Measurements from ENCODE around the gene TPSAB1.
A peak's percentile ranks its signal among the peaks of the same experiment; 100 is the strongest.

TPSAB1 gene

DNA sequence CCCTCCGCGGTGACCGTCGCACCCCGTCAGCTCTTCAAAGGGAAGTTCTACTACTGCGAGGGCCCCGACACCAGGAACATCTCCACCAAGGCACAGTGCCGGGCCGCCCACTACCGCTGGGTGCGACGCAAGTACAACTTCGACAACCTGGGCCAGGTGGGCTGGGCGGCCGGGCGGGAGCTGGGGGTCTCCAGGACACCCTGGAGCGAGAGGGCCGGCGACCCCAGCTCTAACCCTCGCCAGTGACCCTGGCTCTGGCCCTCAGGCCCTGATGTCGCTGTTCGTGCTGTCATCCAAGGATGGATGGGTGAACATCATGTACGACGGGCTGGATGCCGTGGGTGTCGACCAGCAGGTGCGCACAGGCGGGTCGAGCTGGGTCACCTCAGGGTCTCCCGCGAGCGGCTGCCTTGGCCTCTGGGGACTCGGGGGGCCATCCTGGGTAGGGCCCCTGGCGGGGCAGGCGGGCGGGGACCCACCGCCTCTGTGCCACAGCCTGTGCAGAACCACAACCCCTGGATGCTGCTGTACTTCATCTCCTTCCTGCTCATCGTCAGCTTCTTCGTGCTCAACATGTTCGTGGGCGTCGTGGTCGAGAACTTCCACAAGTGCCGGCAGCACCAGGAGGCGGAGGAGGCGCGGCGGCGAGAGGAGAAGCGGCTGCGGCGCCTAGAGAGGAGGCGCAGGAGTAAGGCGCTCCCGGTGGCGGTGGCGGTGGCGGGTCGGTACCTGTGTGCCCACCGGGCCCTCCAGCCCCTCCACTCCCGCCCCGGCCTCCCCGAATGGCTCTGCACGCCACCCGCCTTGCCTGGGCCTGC, 28.8 kb upstream of the TPSAB1 start:
- no peak for DNase-seq

DNA sequence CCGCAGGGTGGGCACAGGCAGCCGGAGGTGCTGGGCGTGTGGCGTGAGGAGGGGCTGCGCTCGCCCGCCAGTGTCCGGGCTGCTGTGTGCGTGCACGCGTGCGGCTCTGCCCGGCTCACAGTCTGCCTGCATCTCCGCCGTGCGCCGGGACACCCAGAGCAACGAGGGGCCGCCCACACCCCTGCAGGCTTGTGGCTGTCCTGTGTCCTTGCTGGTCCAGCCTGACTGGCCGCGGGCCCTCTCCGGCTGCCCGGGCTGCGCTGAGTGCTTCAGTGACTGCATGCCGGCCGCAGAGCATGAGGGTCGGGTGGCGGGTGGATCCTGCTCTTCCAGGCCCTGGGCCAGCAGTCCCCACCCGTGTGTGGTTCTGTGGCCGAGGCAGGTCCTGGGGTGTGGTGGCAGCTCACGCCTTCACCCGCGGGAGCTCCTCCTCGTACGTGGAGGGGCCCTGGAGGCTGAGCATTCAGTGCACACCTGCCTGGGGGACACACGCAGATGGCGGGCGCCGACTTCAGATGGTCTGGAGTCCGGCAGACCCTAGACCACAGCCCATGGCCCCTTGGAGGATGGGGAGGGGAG, 27.8 kb upstream of the TPSAB1 start:
- no peak for DNase-seq

DNA sequence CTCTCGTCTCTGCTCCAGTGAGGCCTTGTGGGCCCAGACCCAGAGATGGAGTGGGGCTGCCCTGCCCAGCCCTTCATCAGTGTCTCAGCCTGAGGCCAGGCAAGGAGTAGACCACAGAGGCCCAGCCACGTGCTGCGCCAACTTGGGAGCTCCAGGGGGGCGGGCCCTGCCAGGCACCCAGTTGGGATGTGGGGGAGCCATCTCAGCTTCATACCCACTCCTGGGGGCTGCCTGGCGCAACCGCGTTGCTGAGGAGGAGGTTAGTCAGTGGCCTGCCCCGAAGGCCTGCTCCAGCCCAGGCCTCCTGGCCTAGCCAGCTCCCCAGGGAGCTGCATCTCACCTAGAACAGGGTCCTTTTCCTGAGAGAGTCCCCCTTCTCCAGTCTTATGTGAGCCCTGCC, 27.3 kb upstream of the TPSAB1 start:
- no peak for DNase-seq

DNA sequence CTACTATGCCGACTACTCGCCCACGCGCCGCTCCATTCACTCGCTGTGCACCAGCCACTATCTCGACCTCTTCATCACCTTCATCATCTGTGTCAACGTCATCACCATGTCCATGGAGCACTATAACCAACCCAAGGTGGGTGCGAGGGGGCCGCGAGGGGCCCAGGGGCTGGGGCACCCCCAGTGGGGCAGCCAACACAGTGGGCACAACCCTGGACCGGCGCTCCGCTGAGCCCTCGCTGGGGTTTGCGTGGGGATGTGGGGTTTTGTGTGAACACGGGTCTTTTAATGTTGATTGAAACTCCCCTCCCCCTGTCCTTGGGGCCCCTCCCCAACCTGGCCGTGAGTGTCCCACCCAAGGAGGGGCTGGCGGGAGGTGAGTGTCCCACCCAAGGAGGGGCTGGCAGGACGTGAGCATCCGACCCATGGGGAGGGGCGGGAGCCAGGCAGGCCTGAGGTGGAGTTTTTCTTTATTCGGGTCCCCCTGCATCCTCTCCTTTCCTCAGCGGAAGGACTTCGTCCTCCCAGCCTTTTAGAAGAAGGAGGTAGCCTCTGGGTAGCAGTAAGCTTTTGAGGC, 26.6 kb upstream of the TPSAB1 start:
- DNase-seq: no peak

DNA sequence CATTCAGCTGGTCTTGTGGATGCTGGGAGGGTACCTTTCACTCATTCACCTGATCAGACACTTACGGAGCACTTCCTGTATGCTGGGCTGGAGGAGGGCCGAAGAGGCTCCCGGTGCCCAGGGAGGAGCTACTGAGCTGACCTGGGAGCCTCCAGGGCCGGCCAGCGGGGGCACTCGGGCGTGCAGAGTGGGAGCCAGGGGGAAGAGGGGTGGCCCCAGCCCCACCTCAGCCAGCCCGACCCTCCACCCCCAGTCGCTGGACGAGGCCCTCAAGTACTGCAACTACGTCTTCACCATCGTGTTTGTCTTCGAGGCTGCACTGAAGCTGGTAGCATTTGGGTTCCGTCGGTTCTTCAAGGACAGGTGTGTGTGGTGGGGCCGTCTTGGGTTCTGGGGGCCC, 25.8 kb upstream of the TPSAB1 start:
- DNase-seq: no peak

DNA sequence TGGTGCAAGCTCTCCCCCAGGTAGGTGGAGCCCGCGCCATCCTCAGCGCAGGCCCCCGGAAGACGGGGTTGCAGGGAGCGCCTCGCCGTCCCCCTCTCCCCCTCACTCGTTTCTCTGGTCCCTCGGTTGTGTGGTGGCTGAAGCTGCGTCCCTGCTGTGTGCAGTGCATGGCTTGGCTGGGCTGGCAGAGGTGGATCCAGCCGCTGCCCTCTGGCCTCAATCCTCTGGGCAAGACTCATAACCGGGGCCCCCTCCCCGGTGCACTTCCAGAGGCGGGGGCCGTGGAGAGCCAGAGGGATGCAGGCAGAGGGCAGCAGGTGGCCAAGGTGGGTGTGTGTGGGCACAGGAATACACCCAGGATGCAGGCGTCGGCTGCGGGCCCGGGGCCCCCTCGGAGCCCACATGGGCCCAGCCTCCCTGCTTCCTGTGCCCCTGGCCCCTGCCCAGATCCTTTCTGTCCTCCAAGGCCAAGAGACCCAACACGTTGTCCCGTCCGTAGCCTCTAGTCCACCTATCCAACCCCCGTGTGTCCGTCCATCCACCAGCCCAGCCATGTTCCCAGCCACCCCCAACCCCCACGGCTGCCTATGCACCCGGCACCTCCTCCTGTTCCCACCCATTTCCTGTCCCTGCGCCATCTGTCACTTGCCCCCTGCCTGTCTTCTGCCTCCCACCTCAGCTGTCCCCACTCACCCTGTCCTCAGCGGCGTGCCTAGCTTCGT, 24.8 kb upstream of the TPSAB1 start:
- DNase-seq: no peak

DNA sequence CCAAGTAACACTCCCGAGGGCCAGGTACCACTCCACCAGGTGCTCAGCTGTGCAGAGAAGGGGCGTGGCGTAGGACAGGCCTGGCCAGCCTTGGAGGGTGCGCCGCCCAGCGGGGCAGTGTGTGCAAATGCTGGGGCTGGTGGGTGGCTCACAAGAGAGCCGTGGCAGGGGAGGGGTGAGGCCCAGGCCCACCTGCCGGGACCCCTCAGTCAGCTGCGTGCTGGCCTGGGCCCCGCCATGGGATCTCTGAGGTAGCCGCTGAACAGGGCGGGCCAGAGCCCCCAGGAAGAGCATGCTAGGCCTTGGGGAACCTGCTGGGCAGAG, 24.2 kb upstream of the TPSAB1 start:
- no peak for DNase-seq

DNA sequence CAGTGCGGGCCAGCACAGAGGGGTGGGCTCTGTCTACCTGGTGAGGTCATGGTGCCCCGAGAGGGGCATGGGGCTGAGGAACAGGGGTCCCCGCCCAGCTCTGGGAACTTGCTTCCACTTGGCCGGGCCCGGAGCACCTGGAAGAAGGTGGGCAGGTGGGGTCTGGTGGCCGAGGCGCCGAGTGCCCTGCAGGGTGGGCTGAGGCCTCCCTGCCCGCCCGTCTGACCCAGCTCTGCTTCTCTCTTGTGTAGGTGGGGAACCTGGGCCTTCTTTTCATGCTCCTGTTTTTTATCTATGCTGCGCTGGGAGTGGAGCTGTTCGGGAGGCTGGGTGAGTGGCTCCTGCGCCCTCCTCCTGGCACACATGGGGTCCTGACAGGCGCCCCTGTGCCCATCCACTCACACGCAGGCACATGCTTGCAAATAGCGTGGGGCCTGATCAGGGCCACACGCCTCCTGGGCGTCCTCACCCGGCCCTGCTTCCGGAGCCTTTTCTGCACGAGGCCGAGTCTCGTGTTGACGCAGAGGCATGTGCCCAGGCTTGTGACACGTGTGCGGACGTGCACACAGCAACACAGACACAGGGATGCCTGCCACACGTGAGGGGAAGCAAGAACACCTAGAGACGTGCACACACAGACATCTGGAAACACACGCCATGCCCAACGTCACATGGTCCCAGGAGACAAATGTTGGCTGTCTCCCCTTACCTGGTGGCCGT, 23.7 kb upstream of the TPSAB1 start:
- no peak for DNase-seq

DNA sequence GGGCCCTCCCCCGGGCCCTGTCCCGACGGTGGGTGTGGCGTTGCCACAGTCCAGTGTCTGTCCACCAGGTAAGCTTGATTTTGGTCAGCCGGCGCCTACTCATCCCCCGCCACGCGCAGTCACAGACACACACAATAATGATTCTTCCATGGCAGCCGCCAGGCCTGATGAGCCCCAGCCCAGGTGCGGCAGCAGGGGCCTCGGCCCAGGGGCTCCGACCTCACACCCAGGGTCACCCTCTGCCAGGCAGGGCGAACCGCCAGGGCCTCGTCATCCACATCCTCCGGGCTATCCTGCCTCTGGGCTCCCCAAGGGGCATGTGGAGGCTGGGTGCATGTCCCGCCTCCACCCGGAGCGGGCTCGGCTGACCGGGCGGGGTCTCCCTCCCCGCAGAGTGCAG, 23.0 kb upstream of the TPSAB1 start:
- no peak for DNase-seq

DNA sequence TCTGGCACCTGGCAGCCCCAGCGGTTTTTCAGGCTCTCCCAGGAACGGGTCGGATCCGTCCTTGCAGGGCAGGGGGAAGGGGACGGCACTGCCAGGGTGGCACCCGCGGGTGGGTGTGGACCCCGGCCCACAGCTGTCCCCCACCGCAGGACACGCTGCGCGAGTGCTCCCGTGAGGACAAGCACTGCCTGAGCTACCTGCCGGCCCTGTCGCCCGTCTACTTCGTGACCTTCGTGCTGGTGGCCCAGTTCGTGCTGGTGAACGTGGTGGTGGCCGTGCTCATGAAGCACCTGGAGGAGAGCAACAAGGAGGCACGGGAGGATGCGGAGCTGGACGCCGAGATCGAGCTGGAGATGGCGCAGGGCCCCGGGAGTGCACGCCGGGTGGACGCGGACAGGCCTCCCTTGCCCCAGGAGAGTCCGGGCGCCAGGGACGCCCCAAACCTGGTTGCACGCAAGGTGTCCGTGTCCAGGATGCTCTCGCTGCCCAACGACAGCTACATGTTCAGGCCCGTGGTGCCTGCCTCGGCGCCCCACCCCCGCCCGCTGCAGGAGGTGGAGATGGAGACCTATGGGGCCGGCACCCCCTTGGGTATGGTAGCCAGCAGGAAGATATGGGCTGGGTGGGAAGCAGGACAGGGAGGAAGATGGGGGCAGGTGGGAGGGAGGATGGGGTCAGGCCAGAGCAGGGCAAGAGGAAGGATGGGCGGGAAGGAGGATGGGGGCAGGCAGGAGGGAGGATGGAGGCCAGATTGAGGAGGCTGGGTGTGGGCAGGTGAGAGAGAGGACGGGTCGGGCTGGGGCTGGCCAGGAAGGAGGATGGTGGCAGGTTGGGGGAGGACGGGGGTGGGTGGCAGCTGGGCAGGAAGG, 22.2 kb upstream of the TPSAB1 start:
- DNase-seq: no peak

DNA sequence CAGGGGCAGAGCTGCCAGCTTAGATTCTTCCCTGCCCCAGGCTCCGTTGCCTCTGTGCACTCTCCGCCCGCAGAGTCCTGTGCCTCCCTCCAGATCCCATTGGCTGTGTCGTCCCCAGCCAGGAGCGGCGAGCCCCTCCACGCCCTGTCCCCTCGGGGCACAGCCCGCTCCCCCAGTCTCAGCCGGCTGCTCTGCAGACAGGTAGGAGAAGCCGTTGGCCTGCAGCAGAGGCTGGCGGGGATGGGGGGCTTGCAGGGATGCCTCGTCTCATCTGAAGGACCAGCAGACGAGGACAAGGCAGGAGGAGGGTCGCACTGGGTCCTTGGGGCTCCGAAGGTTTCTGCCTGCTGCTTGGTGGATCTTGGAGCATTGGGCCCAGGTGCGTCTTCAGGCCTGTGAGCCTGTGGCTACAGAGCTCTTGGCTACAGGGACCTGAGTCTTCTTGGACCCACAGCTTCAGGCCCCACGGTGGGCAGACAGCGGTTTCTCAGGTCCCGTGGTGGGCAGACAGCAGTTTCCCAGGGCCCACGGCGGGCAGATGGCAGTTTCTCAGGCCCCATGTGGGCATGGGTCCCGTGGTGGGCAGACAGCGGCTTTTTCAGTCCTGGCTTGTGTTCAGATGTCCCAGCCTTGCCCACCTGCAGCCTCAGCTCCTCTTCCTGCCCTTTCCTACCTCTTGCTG, 21.4 kb upstream of the TPSAB1 start:
- no peak for DNase-seq

DNA sequence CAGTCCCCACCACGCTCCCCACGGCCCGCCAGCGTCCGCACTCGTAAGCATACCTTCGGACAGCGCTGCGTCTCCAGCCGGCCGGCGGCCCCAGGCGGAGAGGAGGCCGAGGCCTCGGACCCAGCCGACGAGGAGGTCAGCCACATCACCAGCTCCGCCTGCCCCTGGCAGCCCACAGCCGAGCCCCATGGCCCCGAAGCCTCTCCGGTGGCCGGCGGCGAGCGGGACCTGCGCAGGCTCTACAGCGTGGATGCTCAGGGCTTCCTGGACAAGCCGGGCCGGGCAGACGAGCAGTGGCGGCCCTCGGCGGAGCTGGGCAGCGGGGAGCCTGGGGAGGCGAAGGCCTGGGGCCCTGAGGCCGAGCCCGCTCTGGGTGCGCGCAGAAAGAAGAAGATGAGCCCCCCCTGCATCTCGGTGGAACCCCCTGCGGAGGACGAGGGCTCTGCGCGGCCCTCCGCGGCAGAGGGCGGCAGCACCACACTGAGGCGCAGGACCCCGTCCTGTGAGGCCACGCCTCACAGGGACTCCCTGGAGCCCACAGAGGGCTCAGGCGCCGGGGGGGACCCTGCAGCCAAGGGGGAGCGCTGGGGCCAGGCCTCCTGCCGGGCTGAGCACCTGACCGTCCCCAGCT, 20.3 kb upstream of the TPSAB1 start:
- DNase-seq: no peak

DNA sequence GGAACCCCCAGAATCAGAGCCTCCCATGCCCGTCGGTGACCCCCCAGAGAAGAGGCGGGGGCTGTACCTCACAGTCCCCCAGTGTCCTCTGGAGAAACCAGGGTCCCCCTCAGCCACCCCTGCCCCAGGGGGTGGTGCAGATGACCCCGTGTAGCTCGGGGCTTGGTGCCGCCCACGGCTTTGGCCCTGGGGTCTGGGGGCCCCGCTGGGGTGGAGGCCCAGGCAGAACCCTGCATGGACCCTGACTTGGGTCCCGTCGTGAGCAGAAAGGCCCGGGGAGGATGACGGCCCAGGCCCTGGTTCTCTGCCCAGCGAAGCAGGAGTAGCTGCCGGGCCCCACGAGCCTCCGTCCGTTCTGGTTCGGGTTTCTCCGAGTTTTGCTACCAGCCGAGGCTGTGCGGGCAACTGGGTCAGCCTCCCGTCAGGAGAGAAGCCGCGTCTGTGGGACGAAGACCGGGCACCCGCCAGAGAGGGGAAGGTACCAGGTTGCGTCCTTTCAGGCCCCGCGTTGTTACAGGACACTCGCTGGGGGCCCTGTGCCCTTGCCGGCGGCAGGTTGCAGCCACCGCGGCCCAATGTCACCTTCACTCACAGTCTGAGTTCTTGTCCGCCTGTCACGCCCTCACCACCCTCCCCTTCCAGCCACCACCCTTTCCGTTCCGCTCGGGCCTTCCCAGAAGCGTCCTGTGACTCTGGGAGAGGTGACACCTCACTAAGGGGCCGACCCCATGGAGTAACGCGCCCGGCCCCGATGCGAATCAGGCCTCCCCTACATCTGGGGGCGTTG, 19.5 kb upstream of the TPSAB1 start:
- DNase-seq: no peak

DNA sequence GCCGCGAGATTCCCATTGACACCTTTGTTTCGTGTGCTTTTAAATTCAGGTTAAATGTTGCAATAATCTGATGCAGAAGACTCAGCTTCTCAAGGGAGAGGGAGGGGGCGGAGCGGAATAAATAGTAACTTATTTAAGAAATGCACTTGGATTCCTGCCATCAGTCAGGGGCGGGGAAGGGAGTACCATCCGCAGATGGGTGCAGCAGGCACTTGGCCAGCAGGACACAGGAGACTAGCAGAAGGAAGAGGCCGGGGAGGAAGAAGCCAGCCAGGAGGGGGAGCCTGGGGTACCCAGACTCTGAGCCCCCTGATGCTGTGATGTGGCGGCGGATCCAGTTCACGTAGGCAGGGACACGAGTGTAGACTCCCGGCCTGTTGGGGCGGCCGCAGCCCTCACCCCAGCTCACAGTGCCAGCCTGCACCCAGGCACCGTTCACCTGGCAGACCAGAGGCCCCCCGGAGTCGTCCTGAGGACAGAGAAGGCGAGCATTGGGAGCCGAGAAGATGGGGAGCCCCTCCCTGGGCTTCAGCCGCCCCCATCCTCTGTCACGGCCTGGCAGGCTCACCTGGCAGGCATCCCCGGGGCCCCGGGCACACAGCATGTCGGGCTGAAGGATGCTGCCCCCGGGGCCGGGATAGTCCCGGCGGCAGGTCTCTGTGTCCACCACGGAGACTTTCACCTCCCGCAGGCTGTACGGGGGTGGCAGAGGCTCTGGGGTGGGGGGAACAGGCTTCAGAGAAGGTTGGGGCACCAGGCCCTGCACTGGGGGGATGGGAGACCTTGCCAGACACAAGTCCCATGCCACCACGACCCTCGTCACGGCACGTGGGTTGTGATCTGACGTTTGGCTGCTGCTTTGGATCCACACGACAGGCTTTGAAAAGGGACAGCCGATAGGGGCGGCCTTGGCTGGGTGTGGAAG, 18.6 kb upstream of the TPSAB1 start:
- peak; percentile 55 for DNase-seq

DNA sequence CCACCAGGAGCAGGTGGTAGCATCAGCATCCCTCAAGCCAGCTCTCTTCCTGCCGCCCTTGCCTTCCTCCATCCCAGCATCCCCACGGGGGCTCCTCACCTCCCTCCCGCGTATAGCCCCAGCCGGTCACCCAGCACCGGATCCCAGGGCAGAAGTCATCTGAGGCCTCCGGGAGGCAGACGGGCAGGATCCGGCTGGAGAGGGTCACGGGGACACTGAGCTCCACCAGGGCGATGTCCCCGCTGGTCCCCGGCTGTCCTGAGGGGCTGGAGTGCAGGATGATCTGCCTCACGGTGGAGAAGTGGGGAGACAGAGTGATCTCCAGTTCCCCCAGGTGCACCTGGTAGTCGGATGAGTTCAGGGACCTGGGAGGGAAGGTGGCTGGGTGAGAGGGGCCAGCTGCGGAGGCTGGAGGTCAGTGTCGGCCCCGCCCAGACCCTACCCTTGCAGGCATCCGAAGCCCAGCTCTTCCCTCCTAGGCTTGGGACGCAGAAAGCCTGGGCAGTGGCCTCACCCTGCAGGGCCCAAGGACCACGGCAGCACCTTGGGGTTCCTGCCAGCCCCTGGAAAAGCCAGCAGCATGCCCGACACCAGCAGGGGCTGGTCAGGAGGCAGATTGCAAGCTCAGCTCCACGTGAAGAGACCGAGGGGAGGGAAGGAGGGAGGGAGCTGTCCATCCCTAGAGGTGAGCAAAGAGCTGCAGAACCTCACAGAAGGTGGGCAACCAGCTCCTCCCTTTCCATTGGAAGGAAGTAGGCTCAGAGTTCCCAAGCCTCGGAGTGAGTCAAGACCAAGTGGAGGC, 17.8 kb upstream of the TPSAB1 start:
- no peak for DNase-seq

DNA sequence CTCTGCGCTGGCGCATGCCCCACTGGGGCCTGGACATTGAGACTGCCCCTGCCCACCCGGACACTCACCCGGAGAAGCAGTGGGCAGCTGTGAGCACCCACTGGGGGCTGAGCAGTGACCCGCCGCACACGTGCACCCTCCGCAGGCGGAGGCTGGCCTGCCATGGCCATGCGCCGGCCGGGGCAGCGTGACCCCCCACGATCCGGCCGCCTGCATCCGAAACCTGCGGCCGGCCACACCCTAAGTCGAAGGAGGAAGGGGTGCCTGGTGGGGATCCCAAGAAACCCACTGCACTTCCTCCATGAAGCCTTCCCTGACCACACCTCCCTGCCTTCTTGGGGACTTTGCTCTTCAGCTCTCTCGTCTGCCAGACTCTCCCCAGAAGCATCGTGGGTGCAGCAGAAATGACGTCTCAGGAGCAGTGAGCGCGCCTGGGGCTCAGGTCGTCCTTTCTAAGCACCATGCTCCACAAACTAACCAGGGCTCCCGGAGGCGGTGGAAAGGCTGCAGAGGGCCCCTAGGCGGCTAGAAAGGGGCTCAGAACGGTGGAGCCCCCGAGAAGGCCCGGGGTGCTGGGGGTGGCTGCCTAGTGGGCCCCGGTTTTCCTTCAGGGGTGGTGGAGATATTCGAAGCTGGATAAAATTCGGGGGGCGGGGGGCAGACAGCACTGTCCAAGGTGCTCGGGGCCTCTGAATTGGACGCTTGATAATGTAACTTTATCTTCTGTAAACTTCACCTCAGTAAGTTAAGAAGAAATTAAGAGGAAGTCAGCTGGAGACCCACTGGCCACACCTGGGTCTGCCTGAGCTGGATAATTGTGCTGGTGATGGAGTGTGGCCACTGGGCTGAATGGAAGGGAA, 16.9 kb upstream of the TPSAB1 start:
- peak; percentile 18 for DNase-seq

DNA sequence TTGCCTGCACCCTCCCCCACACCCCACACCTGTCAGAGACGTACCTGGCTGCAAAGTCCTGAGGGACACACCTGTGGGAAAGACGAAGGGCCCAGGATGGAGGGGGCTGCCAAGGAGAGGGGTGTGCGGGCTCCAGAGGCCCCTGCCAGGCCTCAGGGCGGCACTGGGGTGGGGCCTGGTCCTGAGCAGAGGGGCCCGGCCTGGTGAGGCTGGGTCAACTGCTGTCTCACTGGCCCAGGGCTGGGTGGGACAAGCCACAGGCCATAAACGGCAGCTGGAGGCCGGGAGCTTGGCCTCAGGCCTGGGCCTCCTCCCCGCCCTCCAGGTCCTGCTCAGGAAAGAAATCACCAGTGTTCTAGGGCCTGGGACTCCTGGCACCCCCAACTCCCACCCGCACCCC, 15.9 kb upstream of the TPSAB1 start:
- DNase-seq: no peak

Measured in hematopoietic multipotent progenitor cell treated with erythropoietin and hydrocortisone succinate and interleukin-3 and kit ligand, for 6 days (in vitro differentiated cells).